Mucosa of stomach (tissue), 1 donor: ENCODE data around the gene SOHLH2.

Experiments used
- H3K27me3 ChIP-seq: one replicate; pipeline ENCODE4 v1.7.0; 2013; ENCODE audit warnings: mild to moderate bottlenecking, low read length; ENCODE audit not compliant: control insufficient read depth, insufficient read depth
- H3K36me3 ChIP-seq: one replicate; pipeline ENCODE4 v1.7.0; 2013; ENCODE audit warnings: low read length; ENCODE audit not compliant: control insufficient read depth, insufficient read depth
- H3K4me1 ChIP-seq: one replicate; pipeline ENCODE4 v1.7.0; 2013; ENCODE audit warnings: mild to moderate bottlenecking, low read length; ENCODE audit not compliant: control insufficient read depth, insufficient read depth
- H3K4me3 ChIP-seq: one replicate; pipeline ENCODE4 v1.7.0; 2013; ENCODE audit warnings: low read length
- H3K9ac ChIP-seq: one replicate; pipeline ENCODE4 v1.7.0; 2013; ENCODE audit warnings: mild to moderate bottlenecking, low read length, moderate library complexity
- H3K9me3 ChIP-seq: one replicate; pipeline ENCODE4 v1.7.0; 2013; ENCODE audit warnings: mild to moderate bottlenecking, low read length, moderate library complexity; ENCODE audit not compliant: control insufficient read depth
- donor health status: Pancreatic carcinoma.

The SOHLH2 gene

DNA sequence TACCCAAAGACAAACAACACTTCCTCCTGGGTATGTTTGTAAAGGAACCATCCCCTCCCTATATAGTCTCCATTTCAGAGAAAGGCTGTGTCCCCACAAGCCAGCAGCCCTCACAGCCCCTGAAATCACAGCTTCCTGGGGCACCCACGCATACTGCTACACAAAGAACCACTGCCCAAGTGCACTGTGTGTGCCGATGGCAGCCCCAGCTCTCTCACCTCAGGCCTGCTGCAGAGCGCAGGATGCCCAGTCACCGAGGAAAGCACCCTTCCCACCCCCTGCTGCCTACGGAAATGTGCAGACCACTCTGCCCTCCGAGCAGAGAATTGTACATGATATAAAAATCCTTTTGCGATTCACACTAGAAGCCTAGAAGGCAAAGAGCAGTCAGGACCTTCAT, 39.4 kb downstream of the SOHLH2 start:
- Histone ChIP-seq H3K9ac (no peak overlapping the region), H3K36me3 (no peaks in the 10 kb centered on the region), H3K27me3 (no peaks in the 10 kb centered on the region), H3K9me3 (no peaks in the 10 kb centered on the region), H3K4me1 (no peaks in the 10 kb centered on the region), H3K4me3 (no peak overlapping the region)

DNA sequence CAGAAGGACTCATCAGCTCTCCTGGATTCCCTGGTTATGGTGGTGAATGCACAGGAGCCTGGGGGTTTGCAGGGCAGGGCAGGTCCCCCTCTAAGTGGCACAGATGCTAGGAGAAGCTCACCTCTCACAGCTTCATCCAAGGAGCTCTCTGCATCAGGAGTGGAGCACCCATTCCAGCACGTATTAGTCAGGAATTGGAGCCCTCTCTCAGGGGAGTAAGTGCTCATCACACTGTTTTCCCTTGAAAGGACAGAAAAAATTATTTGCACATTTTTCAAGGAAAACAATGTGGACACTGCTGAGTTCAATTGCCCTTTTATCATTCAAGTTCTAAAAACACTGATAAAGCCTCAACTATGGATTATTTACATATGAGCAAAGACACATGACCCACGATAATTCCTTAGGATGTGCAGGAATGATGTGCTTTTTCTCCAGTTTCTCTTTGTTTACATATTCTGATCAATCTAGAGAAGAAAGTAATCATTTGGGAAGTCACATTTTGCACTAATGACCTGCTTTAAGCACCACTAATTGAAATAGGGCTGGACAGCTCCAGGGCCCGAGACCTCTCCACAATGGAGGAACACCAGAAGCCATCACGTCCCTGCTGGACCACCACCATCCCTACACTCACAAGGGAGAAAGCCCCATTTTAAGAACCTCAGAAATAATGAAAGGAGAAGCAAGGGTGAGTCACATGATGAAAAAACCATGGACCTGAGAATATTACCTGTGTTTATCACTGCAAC, 40.6 kb downstream of the SOHLH2 start:
- H3K36me3 ChIP-seq, result no peaks in the 10 kb centered on the region
- H3K9me3 ChIP-seq, result no peaks in the 10 kb centered on the region
- H3K27me3 ChIP-seq, result no peaks in the 10 kb centered on the region
- H3K4me1 ChIP-seq, result no peaks in the 10 kb centered on the region
- H3K9ac ChIP-seq, result no peak overlapping the region
- H3K4me3 ChIP-seq, result no peak overlapping the region

- H3K27me3 ChIP-seq, result no peaks in the 10 kb centered on the region
- no peaks in the 10 kb centered on the region for H3K4me1 ChIP-seq
- H3K9ac ChIP-seq, result no peak overlapping the region
- H3K36me3 ChIP-seq, result no peaks in the 10 kb centered on the region
- H3K9me3 ChIP-seq, result no peaks in the 10 kb centered on the region
- H3K4me3 ChIP-seq, result no peak overlapping the region
Measured at GRCh38 chr13:36166046-36166445, 48.3 kb downstream of the SOHLH2 start.

DNA sequence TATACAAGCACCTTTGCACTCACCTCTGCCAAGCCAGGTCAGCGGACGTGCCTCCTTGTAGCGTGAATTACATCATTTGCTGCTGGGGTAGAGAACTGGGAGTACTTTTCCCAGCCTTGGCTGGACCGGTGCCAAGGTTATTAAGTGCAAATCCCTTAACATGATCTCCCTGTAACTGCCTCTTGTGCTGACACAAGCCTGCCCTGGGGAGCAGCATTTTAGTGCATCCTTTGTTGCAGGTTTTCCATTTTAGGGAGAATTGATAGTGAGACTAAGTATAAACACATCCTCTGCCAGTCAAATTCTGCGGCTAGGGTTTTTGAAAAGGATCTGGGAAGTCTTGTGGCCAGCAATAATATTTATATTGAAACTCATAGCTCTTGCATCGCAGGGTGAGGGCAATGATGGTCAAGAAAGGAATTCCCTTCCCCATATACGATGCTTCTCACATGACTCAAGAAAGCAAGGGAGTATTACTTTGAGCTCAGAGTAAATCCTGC, 50.5 kb downstream of the SOHLH2 start:
- Histone ChIP-seq H3K4me3 (no peak overlapping the region), H3K9me3 (no peaks in the 10 kb centered on the region), H3K4me1 (no peaks in the 10 kb centered on the region), H3K36me3 (no peaks in the 10 kb centered on the region), H3K9ac (no peak overlapping the region), H3K27me3 (no peaks in the 10 kb centered on the region)

GRCh38 chr13:36163286-36163685, 51.1 kb downstream of the SOHLH2 start:
- H3K4me3 ChIP-seq, result no peak overlapping the region

DNA sequence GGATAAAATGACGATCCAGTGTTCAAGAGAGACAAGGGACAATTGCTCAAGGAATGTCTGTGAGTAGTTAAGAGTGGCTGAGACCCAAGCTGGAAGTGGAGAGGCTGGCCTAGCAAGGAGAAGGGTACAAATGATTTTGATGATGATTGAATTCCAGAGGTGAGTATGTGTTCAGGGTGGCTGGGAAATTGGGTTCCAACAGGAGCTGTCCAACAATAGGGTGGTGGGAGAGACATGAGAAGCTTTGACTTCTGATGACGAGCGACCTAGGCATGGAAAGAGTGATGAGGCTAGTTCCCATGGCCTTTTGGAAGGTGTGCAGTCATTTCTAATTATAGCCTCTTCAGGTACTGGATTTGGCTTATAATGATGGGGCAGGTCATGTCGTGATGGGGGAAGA, 54.1 kb downstream of the SOHLH2 start:
- Histone ChIP-seq H3K4me3 (no peak overlapping the region), H3K9me3 (no peaks in the 10 kb centered on the region), H3K36me3 (no peaks in the 10 kb centered on the region), H3K9ac (no peak overlapping the region), H3K27me3 (no peaks in the 10 kb centered on the region), H3K4me1 (no peaks in the 10 kb centered on the region)

More at GRCh38 chr13:36163286-36163685, 51.1 kb downstream of the SOHLH2 start:
- H3K9ac ChIP-seq, result no peak overlapping the region
- H3K27me3 ChIP-seq, result no peaks in the 10 kb centered on the region
- no peaks in the 10 kb centered on the region for H3K9me3 ChIP-seq
- H3K4me1 ChIP-seq, result no peaks in the 10 kb centered on the region
- no peaks in the 10 kb centered on the region for H3K36me3 ChIP-seq

DNA sequence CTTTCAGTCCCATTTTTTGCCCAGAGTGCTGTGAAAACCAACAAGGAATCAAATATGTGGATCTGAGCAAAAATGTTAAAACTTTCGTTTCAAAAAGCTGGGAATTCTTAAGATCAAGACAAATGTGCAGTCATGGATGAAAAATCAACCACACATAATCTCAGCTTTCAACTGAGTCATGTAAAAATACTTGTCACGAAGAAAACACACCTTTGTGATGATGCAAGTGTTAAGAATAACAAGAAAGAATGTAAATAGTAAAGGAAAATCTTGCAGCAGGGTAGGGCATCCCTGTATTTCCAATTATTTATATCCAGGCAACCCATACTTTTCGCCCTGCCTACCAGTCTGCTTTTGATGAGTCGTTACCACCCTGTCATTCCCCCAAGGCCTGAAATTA, 55.7 kb downstream of the SOHLH2 start:
- Histone ChIP-seq H3K9me3 (no peaks in the 10 kb centered on the region), H3K36me3 (no peaks in the 10 kb centered on the region), H3K27me3 (peaks cover 3% of the 10 kb centered on the region), H3K4me3 (no peak overlapping the region), H3K9ac (no peak overlapping the region), H3K4me1 (no peaks in the 10 kb centered on the region)

DNA sequence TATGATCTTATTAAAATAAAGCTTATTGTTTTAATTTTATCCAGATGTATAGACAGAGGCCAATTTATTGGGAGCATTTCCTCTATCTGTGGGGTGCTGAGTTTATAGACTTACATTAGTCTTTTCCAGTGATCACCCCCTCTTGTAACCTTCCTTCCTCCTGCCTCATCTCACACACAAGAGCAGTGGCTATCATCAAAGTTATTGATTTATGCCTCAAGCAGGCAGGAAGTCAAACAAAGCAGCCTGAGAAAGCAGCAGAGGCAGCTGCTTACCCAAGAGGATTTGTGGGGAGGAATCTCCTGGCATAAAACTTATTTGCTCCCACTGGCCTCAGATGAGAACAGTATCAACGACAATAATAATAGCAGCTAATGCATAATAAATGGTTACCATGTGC, 56.9 kb downstream of the SOHLH2 start:
- H3K9me3 ChIP-seq, result no peaks in the 10 kb centered on the region
- H3K36me3 ChIP-seq, result no peaks in the 10 kb centered on the region
- H3K9ac ChIP-seq, result no peak overlapping the region
- H3K4me3 ChIP-seq, result no peak overlapping the region
- no peaks in the 10 kb centered on the region for H3K4me1 ChIP-seq
- H3K27me3 ChIP-seq, result peaks cover 3% of the 10 kb centered on the region

GRCh38 chr13:36154567-36155291, 59.6 kb downstream of the SOHLH2 start:
- Histone ChIP-seq H3K36me3 (no peaks in the 10 kb centered on the region), H3K9ac (no peak overlapping the region), H3K4me3 (no peak overlapping the region), H3K27me3 (peaks cover 3% of the 10 kb centered on the region), H3K4me1 (no peaks in the 10 kb centered on the region), H3K9me3 (no peaks in the 10 kb centered on the region)

GRCh38 chr13:36151591-36151990, 62.8 kb downstream of the SOHLH2 start:
- Histone ChIP-seq H3K9me3 (no peaks in the 10 kb centered on the region), H3K36me3 (no peaks in the 10 kb centered on the region), H3K4me3 (no peak overlapping the region), H3K4me1 (no peaks in the 10 kb centered on the region), H3K27me3 (peaks cover 3% of the 10 kb centered on the region), H3K9ac (no peak overlapping the region)

- no peak overlapping the region for H3K4me3 ChIP-seq
- no peaks in the 10 kb centered on the region for H3K4me1 ChIP-seq
- H3K27me3 ChIP-seq, result no peaks in the 10 kb centered on the region
- no peak overlapping the region for H3K9ac ChIP-seq
- no peaks in the 10 kb centered on the region for H3K36me3 ChIP-seq
- no peaks in the 10 kb centered on the region for H3K9me3 ChIP-seq
Measured at GRCh38 chr13:36148446-36148845, 65.9 kb downstream of the SOHLH2 start.

DNA sequence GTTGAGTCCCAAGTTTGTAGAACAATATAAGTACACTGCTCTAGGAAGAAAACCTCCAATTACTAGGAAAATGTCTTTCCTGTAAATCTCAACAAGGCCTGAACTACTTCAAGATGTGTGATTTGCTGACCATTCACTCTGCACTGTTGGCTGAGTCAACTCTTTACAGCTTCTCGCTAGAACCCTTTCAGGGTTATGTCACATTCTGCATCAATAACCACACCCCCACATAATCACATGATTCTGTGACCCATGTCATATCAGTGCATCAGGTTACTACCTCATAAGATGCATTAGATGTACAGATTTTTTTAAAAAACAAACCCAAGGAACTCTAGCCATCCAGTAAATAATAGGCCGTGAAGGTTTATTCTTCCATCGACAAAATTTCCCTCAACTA, 67.0 kb downstream of the SOHLH2 start:
- H3K27me3 ChIP-seq, result no peaks in the 10 kb centered on the region

More for the DNA sequence above, 67.0 kb downstream of the SOHLH2 start:
- H3K9me3 ChIP-seq, result no peaks in the 10 kb centered on the region
- no peaks in the 10 kb centered on the region for H3K4me1 ChIP-seq
- H3K36me3 ChIP-seq, result no peaks in the 10 kb centered on the region
- H3K4me3 ChIP-seq, result no peak overlapping the region
- no peak overlapping the region for H3K9ac ChIP-seq
